NCI-H146 treated with DMSO at 0.1 percent for 48 hours (cell line): ENCODE results near the gene DUS4L.

Experiments used
- DNase-seq: peaks from one replicate; lab custom pipeline; 2025; ENCODE audit not compliant: unreplicated experiment; lab: John Stamatoyannopoulos, UW

Gene DUS4L

GRCh38 chr7:107579885-107580715, 16.3 kb downstream of the DUS4L start, which contains the start of gene BCAP29:
Gene BCAP29, plus strand, starts transcription at chr7:107580246. Its CDS starts 527 bp downstream, at chr7:107580773.
- DNase-seq = peak; percentile 58

DNA sequence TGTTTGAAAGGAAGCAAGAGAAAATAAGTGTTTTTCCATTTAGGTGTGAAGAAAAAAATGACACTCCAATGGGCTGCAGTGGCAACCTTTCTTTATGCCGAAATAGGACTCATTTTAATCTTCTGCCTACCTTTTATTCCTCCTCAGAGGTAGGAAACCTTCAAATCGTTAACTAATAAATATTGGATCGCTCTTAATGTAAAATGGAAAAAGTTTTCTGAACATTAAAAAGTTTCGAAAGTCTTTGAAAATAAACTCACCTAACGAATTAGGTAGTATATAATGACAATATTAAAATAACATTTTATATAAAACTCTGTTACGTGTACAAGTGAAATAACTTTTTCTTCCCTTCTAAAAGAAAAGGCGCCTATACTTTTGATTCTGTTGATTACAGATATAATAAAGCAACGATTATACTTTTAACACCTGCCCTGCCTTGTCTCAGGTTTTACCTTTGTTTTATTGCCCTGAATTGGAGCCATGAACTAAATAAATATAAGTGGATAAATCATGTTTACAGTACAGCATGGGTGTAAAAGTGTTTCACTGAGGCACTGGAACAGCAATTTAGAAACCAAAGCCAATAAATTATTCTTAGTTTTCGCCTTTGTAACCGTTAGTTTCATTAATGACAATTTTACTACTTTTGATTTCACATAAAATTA, 17.1 kb downstream of the DUS4L start:
- DNase-seq = no peak

GRCh38 chr7:107581387-107582013, 17.7 kb downstream of the DUS4L start:
- no peak for DNase-seq

DNA sequence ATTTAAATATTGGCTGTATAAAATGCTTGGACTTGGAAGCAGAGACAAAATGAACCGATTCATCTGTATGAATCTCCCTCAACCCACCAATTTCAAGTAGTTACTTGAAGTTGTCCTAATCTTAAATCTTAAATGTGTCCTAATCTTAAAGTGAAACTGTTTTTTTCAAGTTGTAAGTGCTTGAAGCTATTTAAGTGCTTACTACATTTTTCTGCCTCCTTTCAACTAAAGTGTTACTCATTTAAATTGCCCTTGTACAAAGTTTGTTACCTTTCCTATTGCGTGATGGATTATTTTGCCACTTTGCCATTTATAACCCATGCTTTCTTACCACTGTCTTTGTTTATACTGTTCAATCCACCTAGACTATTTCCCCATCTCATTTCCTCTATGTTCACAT, 19.1 kb downstream of the DUS4L start:
- no peak for DNase-seq

DNA sequence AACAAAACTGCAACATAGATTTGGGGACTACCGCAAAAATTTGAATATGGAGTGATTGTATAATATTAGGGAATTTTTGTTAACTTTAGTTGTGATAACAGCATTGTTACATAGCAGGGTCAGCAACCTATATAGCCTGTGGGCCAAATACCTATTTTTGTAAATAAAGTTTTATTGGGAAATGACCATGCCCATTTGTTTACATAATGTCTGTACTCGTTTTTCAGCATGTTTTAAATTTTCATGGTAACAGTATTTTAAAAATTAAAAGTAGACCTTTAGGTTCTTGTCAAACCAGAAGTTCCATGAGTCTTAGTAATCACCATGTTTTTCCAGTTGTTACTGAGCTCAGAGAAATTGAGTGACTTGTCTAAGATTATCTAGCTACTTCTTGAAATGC, 20.9 kb downstream of the DUS4L start:
- no peak for DNase-seq

DNA sequence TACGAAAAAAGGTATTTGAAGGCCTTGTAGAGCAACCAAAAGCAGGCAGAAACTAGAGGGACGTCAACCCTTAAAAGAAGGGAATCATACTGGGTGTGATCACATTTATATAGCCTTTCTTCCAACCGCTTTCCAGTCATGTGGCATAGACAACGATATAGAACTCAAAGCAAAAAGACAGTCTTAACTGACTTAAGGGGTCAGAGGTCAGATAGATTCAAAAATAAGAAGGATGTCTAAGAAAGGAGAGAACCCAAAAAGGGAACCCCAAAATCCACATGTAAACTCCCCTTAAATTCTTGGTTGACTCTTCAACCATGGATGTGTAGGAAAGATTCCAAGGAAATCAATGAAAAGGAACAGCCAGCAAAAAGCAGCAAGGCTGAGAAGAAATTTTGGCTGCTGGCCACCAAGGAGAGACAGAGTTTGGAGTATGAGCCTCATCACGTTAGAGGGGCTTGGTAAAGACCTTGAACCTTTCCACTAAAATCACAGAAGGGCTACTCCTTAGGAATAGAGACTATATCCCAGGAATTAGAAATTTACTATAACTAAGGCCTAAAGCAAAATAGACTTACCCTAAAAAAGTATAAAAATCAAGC, 24.9 kb downstream of the DUS4L start:
- no peak for DNase-seq

GRCh38 chr7:107591421-107591820, 27.6 kb downstream of the DUS4L start:
- DNase-seq = no peak

DNA sequence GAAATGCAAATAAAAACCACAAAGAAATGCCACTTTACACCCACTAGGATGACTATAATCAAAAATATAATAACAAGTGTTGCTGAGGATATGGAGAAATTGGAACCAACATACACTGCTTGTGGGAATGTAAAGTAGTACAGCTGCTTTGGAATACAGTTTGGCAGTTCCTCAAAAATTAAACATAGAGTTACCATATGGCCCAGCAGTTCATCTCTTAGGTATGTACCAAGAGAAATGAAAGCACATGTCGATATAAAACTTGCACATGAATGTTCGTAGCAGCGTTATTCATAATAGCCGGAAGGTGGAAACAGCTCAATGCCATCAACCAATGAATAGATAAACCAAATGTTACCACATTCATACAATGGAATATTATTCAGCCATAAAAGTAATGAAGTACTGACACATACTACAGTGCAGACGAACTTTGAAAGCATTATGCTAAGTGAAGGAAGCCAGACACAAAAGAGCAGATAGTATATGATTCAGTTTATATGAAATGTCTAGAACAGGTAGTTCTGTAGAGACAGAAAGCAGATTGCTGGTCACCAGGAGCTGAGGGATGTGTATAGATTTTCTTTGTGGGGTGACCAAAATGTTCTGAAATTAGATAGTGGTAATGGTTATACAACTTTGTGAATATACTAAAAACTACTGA, 28.7 kb downstream of the DUS4L start:
- no peak for DNase-seq

- no peak for DNase-seq
Measured at GRCh38 chr7:107593025-107593410, 29.2 kb downstream of the DUS4L start.

GRCh38 chr7:107594961-107595737, 31.4 kb downstream of the DUS4L start:
- DNase-seq = no peak

- no peak for DNase-seq
Measured at GRCh38 chr7:107596881-107597581, 33.3 kb downstream of the DUS4L start.

GRCh38 chr7:107597582-107597916, 33.8 kb downstream of the DUS4L start:
- no peak for DNase-seq

DNA sequence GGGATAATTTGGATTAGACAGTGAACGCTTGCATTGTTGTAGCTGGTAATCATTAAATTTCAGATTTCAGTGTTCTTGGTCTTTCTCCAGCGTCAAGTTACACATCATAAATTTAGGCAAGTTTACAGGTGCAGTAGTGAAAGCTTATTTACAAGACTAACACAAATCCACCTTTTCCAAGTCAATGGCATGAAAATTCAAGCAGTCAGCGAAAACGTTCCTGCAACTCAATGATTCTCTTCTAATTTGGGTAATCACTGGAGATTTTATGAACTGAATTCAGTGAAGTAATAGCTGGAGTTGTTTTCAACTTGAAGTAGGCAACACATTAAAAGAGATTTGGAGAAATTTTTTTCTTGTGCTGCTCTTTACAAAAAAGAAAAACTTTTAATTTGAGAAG, 34.2 kb downstream of the DUS4L start:
- no peak for DNase-seq

DNA sequence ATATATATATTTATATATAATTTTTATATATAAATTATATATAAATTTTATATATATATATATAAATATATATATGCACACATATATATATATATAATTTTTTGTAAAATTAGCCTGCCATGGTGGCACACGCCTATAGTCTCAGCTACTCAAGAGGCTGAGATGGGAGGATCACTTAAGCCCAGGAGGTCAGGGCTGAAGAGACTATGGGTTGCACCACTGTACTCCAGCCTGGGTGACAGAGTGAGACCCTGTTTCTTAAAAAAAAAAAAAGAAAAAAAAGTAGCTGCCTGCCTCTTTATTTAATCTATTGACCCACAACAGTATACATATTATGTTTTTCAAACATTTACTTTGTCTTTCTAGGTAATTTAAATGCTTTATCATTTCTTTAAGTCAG, 35.5 kb downstream of the DUS4L start:
- no peak for DNase-seq

DNA sequence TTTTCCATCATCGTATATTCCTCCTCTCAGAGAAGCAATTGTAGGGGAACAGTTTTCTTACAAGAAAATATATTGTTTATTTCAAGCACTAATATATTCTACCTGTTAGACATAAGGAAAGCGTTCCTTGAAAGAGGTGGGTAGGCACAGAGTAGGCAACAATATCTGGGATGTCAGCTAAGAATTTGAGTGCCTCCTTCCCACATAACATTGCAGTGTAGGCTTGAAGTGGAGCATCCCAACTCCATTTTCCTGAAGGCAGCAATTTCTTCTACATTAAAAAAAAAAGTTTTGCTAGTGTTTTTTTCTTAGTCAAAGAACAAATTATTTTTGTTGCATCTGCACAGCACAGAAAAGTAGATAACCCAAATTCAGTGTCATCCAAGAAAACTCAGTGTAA, 37.0 kb downstream of the DUS4L start:
- no peak for DNase-seq

- no peak for DNase-seq
Measured at GRCh38 chr7:107605218-107605815, 41.5 kb downstream of the DUS4L start.

- DNase-seq = no peak
Measured at GRCh38 chr7:107606303-107606702, 42.5 kb downstream of the DUS4L start.

- no peak for DNase-seq
Measured at GRCh38 chr7:107609811-107610261, 46.1 kb downstream of the DUS4L start.

DNA sequence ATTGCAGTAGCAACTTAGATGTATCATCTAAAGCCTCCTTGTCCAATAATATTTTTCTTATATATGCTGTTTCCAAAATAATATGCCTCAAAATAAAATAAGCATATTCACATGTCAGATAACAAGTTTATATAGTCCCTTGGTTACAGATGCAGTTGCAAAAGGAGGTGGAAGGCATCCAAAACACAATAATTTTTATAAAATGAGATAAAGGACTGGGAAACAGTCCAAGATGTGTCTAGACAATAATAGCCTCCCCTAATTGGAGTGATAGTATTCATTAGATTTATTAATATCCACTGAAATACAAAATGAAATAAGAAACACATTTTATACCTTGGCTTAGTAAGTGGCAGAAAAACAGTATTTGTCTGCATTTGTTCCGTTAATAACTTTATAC, 46.6 kb downstream of the DUS4L start:
- no peak for DNase-seq
